Measurements from ENCODE around the gene HCFC1R1.

HCFC1R1 gene

DNA sequence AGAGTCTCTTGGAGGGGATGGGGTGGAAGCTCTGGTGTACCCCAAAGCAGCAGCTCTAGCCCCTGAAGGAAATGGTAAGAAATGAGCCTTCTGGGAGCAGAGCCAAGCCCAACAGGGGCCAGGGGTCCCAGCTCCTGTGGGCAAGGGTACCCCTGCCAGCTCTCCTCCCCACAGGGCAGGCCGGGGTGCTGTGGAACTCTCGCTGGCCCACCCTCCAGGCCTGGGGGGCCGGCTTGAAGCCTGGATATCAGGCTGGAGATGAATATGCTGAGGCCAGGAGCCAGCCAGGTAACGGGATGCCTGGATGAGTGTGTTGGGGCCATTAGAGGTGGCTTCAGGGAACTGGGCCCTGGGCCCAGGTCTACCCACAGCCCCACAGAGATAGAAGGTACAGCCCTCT is 23.2 kb downstream of the HCFC1R1 start:
- no peak for DNase-seq (ENCODE audit: low spot score)

DNA sequence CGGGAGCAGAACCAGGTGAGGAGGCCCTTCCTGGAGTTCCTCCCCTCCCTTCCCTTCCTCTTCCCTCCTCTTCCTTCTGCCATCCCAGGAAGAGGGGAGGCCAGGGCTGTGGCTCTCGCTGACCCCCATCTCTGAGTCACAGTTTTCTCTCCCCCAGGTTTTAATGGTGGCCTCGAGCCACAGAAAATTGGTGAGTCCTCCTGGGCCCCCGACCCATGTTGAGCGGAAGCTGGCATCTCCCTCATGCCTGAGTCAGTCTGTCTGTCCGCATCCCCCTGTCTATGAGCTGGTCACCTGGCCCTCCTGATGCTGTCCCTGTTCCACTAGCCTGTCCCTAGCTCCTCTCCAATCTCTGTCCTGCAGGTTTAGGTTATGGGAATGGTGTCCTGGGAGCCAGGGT is 23.8 kb downstream of the HCFC1R1 start:
- DNase-seq (ENCODE audit: low spot score): no peak

DNA sequence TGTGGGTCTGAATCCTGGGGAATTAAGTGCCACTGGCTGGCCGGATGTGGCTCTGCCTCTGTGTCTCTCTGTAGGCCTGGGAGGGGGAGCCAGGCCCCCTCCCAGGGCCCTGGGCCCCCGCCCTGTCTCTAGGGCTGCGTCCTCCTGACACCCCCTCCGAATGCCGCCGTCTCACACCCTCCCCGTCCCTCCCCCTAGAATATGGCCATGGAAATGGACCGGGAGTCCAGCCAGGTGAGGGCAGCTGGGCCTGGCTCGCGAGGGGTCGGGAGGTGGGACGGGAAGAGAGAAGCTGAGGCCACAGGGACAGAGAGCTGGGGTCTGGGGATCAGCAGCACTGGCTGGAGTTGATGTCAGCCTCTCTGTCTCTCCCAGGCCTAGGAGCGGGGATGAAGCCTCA is 27.4 kb downstream of the HCFC1R1 start:
- no peak for DNase-seq (ENCODE audit: low spot score)

DNA sequence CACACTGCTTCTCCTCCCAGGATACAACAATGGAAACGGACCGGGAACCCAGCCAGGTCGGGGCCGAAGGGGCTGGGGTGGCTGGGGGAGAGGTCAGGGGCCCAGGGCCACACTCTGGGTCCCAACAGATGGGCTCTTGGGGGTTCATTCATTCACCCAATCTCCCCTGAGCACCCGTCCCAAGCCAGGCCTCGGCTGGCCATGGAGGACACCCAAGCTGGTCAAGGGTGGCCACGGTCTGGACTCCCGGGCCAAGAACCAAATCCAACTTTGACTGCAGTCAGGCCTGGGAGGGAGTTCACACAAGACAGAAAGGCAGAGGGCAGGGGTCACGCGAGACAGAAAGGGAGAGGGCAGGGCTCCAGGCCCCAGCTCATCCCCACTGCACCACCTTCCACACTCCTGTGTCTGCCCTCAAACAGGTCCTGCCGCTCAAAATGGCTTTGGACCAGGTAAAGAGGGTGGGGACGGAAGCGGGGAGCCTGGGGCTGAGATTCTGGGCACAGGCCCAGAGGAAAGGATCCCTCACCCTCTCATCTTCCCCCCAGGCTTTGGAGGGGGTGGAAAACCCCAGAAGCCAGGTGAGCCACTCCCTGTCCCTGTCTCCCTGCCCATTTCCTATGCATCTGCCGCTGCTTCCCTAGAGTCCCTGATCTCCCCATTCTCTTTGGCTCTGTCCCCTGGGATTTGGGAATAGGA is 31.2 kb downstream of the HCFC1R1 start:
- DNase-seq (ENCODE audit: low spot score): no peak

DNA sequence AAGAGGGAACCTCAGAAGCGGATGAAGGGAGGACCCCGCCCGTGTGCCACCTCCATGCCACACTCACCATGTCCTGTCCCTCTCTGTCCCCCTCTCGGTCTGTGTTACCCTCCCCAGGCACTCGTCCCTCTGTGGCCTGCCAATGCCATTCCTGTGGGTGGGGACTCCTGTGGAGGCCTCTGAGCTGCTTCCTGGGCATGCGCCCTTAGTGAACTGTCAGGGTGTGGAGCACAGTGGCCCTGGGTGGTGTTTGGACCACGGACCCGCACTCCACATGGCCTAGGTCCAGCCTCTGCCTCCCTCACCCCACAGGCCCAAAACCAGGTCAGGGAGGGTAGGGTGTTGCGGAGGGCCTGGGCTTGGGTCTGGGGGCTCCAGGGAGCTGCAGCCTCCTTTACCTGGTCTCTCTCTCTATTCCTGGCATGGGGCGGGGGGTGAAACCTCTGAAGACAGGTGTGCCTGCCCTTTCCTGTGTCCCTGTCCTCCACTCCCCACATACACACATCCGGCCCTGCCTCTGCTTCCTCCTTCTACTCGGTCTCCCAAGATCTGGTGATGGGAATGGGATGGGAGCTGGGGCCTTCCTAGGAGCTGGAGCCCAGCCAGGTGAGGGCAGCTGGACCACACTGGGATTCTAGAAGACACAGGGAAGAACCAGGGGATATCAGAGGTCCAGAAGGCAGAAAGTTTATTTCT is 32.0 kb downstream of the HCFC1R1 start:
- no peak for DNase-seq (ENCODE audit: low spot score)

DNA sequence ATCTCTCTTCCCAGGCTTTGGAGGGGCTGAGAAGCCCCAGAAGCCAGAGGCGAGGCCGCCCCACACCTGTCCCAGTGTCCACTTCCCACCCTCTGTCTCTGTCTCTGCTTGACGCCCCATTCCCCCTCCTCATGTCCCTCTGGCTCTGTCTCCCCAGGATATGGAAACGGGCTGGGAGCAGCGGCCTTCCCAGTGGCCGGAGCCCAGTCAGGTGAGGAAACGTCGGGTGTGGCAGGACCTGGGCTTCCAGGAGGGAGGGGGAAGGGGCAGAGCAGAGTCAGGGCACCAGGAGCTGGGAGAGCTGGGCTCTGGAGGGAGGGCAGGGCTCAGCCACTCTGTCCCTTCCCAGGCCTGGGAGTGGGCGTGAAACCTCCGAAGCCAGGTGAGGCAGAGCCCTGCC is 32.9 kb downstream of the HCFC1R1 start:
- no peak for DNase-seq (ENCODE audit: low spot score)

DNA sequence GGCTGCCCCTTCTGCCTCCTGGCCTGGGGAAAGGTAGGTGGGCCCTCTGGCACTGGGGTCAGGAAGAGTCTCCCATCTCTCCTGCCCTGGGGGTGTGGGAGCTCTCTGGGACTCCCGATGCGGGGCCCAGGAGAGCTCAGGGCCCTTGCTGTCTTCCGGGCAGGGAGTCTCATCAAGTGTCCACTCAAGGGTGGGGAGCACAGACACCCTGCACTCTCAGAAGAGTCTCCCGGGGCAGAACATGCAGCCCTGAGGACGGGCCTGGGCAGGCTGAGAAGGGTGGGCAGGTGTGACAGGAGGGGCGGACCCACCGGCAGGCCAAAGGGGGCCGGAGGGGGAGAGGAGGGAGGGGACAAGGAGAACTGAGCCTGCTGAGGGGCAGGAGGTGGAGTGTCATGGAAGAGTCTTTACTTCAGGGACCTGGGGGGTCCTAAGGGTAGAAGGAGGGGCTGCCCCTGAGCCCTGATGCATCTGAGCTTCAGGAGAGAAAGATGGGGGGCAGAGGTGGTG is 35.1 kb downstream of the HCFC1R1 start:
- no peak for DNase-seq (ENCODE audit: low spot score)

DNA sequence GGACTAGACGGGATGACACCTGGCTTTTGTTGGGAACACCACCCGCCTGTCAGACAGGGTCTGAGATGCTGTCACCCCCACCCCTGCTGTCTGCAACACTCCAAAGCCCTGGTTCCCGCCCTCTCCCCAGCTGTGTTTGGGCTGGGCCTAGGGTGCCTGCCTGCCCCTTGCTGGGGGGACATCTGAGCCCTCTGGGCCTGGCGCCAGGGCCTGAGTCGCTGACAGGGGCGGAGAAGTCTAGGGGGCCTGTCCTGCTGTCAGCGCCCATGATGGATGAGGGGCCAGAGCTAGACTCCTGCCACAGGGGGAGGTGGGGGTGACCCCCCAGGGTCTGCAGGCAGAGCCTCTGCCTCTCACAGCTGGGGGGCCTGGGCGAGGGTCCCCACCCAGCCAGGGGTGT is 35.9 kb downstream of the HCFC1R1 start:
- DNase-seq (ENCODE audit: low spot score): peak; percentile 79

DNA sequence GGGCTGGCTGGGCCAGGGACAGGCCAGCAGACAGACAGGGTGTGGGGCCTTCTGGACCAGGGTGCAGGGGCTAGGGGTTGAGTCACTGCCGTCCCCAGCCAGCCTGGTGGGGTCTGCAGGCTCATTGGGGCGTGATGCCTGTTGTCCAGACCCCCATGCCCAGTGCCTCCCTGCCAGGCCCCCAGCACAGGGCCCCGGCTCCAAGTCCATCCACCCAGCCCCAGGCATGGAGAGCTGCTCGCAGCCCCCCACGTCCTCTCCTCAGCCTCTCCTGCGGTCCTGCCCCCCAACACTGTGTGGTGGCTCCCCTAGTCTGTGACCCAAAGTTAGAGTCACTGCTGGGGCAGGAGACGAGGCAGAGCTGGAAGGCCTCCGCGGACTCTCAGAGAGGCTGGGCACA is 36.5 kb downstream of the HCFC1R1 start:
- no peak for DNase-seq (ENCODE audit: low spot score)

DNA sequence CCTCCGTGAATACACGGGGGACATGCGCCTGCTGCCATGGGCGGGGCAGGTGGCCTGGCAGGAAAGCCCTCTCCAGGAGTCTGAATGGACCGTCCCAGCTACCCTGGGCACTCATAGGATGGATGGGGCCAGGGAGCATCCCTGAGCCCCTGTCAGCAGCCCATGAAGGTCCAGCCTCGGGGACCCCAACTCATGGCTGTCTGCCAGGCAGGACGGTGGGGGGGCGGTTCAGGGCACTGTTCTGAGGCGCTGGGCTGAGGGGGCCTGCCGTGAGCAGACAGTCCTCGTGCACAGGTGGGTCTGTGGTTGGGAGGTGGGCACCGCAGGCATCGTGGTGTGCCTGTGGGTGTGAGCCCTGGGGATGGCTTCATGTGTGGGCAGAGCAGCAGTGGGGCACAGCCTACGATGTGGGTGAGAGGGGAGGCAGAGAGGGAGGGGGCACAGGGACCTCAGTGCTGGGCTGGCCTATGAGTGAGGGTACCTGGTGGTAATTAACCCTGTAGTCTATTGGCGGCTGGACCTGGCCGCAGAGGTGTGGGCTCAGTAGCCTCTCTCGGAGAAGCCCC is 37.0 kb downstream of the HCFC1R1 start:
- DNase-seq (ENCODE audit: low spot score): no peak

DNA sequence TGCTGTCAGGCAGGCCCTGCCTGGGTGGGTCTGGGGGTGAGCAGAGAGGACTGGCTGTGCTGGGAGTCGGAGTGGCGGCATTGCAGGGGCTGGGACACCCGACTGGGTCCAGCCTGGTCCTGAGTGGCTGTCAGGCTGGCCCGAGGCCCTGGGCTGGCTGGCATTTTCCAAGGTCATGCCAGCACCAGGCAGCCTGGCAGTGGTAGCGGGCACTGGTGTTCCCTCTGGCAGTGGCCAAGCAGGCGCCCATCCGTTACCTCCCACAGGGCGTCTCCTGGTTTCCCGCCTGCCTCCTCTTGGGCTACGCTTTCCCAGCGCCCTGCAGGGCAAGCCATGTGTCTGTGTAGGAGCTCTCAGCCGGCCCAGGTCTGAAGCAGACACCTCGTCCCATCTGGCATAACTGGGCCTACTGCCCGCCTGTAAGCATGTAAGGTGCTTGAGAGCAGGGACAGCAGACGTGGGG is 37.8 kb downstream of the HCFC1R1 start:
- DNase-seq (ENCODE audit: low spot score): no peak

DNA sequence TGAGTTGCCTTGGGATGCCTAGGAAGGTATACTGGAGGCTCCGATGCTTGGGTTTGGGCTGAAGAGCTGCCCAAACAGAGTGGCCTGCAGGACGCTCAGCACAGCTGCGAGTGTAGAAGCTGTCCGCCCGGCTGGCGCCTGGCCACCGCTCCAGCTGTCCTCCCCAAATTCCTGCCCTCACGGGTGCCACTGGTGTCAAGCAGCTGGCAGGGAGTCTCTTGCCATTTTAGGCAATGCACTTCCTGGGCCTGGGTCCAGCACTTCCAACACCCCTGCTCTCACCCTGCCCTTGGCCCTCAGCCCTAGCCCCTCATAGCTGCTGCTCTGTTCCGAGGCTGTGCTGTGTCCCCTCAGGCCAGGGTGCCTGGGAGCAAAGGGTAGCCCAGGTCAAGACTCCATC is 38.3 kb downstream of the HCFC1R1 start:
- peak; percentile 82 for DNase-seq (ENCODE audit: low spot score)

DNA sequence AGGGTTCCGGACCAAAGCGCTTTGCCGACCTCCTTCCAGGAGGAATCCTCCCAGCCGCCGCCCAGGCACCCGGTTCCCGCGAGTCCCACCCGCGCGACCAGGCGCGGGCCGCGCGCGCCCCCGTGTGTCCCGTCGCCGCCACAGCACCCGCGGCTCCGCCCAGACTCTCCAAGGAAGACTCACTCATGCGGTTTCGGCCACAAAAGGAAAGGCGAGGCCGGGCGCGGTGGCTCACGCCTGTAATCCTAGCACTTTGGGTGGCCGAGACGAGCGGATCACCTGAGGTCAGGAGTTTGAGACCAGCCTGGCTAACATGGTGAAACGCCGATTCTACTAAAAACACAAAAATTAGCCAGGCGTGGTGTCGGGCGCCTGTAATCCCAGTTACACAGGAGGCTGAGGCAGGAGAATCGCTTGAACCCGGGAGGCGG is 40.0 kb downstream of the HCFC1R1 start:
- peak; percentile 89 for DNase-seq (ENCODE audit: low spot score)

DNA sequence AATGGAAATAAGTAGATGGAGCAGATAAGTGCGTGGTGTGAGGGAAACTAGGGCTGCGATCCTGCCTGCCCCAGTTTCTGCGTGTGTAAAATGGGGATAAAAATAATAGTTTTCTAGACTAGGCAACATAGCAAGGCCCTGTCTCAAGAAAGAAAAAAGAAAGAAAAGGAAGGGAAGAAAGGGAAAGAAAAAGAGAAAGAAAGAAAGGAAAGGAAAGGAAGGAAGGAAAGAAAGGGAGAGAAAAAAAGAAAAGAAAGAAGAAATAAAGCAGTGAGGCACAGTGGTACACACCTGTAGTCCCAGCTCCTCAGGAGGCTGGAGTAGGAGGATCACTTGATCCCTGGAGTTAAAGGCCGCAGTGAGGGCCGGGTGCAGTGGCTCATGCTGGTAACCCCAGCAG is 41.3 kb downstream of the HCFC1R1 start:
- no peak for DNase-seq (ENCODE audit: low spot score)

DNA sequence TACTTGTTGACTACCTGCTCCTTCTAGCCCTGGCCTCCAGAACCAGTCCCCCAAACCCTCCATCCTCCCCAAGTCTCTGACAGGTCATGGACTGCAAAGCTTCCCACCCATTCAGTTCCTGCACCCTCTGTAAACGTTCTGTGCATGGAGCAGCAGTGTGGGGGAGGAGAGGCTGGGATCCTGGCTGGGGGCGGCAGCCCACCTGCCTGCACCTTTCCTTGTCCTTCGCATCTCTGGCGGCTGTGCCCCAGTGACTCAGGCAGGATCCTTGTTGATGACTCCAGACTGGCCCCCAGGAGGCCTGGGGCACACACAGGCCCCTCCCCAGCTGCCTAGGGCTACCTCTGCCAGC is 41.9 kb downstream of the HCFC1R1 start:
- no peak for DNase-seq (ENCODE audit: low spot score)

DNA sequence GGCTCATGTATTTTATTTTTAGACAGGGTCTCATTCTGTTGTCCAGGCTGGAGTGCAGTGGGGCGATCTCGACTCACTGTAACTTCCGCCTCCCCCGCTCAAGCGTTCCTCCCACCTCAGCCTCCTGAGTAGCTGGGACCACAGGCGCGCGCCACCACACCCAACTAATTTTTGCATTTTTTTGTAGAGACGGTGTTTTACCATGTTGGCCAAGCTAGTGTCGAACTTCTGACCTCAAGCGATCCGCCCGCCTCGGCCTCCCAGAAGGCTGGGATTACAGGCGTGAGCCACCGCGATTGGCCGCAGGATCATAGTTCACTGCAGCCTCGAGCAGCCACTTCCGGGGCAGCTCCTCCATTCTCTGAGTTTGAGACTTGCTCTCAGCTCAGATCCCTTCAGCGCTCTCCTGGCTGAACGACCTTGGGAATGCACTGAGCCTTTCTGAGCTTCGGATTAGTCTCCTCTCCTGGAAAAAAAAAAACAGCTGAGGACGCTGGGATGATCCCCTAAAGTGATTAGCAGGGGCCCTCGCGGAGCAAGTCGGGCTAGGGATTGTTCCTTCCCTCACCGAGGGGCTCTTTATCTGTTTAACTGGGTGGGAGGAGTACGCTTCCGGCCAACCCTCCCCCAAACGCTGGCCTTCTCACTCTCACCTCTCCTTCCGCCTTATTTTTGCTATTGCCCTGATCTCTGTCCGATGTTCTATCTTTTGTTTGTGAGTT is 42.4 kb downstream of the HCFC1R1 start:
- DNase-seq (ENCODE audit: low spot score): no peak

DNA sequence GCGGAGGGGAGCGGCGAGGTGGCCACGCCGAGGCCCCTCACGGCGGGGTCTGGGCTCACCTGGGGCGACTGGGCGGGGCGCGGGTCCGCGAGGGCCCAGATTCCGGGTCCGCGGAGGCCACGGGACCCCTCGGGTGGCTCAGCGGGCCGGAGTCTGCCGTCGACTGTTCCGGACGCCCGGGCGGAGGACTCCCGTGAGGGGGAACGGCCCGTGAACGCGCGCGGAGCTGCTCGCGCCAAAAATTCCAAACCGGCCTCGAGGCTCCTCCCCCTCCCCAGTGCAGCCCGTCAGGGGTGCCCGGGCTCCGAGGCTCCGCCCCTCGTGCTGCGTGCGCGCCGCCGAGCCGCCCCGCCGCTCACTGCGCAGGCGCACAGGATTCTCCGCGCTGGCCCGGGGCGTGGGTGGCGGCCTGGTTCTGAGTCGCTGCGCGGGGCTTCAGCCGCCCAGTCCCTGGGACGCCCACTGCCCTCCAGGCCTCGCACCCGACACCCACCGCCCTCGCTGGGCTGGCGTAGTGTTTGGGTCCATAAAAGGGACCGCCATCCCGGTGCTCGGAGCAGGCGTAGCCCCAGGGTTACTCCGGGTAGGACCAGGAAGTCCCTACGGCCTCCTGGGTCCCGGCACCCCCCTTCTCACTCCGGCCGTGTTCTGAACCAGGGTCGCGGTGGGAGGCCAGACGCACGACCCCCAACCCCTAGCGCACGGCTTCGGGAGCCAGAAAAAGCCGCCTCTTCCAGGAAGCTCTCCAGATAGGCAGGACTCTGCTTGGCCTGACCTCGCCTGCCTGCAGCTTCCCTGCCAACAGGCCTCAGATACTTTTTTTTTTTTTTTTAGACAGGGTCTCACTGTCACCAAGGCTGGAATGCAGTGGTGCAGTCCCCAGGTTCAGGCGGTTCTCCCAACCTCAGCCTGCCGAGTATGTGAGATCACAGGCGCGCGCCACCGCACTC is 43.2 kb downstream of the HCFC1R1 start, which contains the start of gene PKMYT1:
Gene PKMYT1 (minus strand): TSS at position 220 of the 950 bp plus-strand sequence. CDS start 789 bp downstream, outside the sequence.
- peak; percentile 95 for DNase-seq (ENCODE audit: low spot score)

DNA sequence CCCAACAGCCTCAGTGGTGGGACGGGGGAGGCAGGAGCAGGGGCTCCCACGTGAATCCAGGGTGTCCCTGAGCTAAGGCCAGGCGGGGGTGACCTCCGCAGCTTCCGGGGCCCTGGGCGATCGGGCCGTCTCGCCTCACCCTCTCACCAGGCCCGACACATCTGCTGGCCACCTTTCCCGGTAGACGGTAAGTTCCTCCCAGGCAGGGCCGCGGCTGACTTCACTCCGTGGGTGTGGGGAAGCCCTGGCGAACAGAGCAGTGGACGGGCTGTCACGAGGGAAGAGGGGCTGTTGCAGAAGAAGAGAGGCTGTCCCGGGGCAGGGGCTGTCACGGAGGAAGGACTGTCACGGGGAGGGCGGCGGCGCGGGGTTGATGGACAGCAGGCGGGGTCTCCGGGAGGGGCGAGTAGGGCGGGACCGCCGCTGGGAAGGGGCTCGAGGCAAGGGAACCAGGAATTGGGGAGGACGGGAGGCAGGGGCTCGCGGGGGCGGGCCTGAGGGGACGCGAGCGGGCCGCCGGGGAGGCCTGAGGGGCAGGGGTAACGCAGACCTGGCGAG is 44.0 kb downstream of the HCFC1R1 start:
- no peak for DNase-seq (ENCODE audit: low spot score)

DNA sequence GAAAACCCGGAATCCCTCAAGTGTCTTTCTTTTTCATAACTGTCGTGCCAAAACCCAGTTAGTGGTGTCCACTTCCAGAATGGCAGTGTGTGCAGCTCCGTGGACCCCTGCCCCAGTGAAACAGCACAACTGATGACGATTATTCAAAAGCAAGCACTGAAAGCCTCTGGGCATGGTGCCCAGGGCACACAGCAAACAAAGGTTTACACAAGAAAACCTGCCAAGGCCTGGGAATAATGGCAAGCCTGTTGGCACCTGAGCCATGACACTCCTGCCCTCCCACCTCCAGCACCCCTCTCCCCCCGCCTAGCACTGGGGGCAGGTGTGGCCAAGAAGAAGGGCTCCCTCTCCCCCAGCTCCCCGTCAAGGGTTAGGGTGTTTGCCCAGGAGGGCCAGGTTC is 46.3 kb downstream of the HCFC1R1 start:
- no peak for DNase-seq (ENCODE audit: low spot score)

DNA sequence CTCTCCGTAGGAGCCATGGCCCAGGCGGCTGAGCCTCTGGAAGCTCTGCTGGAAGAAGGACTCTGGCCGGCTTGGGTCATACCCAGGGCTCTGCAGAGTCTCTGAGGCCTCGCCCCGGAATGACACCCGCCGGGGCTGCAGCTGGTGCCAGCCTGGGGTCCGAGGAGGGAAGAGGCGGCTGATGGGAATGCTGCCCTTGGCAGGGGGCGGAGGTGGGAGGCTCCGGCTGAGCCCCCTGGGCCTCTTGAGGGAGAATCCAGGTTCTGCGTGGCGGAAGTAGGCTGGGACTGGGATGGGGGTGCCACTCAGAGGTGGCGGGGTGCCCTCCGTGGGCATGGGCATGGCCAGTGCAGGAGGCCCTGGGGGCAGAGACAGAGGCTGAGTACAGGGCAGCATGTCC is 47.1 kb downstream of the HCFC1R1 start:
- DNase-seq (ENCODE audit: low spot score): no peak

DNA sequence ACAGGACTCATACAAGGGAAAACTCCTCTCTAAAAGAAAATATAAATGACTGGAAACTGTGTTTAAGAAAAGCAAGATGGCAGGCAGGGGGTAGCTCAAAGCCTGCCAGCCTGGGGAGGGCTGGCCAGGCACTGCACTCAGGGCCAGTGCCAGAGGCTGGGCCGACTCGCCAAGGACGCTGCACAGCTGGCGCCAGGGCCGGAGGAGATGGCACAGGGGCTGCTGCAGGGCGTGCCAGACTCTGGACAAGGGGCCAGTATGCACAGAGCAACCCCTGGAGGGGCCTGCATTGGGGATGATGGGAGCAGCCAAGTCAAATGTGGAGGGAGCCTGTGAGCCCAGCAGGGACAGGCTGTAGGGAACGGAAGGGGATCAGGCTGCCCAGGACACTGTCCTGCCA is 47.5 kb downstream of the HCFC1R1 start:
- no peak for DNase-seq (ENCODE audit: low spot score)
